ENCODE data around the gene SH3BGRL.

DNA sequence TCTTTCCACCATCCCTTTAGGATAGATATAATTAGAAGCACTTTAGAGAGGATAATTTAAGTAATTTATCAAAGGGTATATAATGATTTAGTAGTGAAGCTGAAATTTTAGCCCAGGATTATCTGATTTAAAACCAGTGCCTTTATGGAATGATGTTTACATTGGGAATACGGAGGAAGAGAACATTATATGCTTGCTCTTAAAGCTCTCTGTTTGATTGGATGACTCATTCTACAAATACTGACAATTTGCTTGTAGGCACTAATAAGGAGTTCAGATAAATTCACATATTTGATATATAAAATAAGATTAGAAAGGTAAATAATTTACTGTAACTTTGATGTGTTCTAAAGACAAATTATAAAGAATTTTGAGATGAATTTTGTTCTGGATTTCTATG lies 84.7 kb downstream of the SH3BGRL start:
- TF ChIP-seq, protein P1, sequence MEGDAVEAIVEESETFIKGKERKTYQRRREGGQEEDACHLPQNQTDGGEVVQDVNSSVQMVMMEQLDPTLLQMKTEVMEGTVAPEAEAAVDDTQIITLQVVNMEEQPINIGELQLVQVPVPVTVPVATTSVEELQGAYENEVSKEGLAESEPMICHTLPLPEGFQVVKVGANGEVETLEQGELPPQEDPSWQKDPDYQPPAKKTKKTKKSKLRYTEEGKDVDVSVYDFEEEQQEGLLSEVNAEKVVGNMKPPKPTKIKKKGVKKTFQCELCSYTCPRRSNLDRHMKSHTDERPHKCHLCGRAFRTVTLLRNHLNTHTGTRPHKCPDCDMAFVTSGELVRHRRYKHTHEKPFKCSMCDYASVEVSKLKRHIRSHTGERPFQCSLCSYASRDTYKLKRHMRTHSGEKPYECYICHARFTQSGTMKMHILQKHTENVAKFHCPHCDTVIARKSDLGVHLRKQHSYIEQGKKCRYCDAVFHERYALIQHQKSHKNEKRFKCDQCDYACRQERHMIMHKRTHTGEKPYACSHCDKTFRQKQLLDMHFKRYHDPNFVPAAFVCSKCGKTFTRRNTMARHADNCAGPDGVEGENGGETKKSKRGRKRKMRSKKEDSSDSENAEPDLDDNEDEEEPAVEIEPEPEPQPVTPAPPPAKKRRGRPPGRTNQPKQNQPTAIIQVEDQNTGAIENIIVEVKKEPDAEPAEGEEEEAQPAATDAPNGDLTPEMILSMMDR (IDR thresholded peaks at IDR 0.05; ENCODE audit: low read length): no peak
- no peak for TF ChIP-seq EZH2 (optimal IDR thresholded peaks at IDR 0.05; ENCODE audit: low read depth, low read length)
- TF ChIP-seq EZH2phosphoT487 (IDR thresholded peaks at IDR 0.05; ENCODE audit: low read length): no peak
